DOHH2 (cell line): ENCODE results near the gene CAMSAP1.

ENCODE experiments used
- EZH2phosphoT487 ChIP-seq: fragments of 200-600 bp; sonication (generic); IDR thresholded peaks from 2 replicates; pipeline ENCODE4 v1.6.1; 2017; ENCODE audit warnings: borderline replicate concordance, mild to moderate bottlenecking, antibody characterized with exemption, low read length, moderate library complexity, mixed read lengths
- TF ChIP-seq, protein P1 (sequence below): fragments of 200-600 bp; sonication (generic); IDR thresholded peaks from one replicate; pipeline ENCODE4 v1.5.1; 2014; ENCODE audit warnings: antibody characterized with exemption, mild to moderate bottlenecking, low read depth, low read length; ENCODE audit not compliant: poor library complexity, severe bottlenecking

GRCh38 chr9:135948446-135948845 lies 41.1 kb upstream of the CAMSAP1 start:
- TF ChIP-seq, protein P1, sequence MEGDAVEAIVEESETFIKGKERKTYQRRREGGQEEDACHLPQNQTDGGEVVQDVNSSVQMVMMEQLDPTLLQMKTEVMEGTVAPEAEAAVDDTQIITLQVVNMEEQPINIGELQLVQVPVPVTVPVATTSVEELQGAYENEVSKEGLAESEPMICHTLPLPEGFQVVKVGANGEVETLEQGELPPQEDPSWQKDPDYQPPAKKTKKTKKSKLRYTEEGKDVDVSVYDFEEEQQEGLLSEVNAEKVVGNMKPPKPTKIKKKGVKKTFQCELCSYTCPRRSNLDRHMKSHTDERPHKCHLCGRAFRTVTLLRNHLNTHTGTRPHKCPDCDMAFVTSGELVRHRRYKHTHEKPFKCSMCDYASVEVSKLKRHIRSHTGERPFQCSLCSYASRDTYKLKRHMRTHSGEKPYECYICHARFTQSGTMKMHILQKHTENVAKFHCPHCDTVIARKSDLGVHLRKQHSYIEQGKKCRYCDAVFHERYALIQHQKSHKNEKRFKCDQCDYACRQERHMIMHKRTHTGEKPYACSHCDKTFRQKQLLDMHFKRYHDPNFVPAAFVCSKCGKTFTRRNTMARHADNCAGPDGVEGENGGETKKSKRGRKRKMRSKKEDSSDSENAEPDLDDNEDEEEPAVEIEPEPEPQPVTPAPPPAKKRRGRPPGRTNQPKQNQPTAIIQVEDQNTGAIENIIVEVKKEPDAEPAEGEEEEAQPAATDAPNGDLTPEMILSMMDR: no peak
- no peak for TF ChIP-seq EZH2phosphoT487
